GM23248 (cell line): Measurements from ENCODE around the gene LRRN4CL. TPM values are rescaled to one million over a fixed set of nuclear protein-coding genes. Genes with fewer than 3 reads are reported as not detected.

Source experiments
- DNase-seq: peaks from one replicate; pipeline ENCODE4 v3.0.0-alpha.2; 2015
- H2AFZ ChIP-seq: fragments of 200-600 bp; sonication (generic); 2 replicates; pipeline ENCODE4 v1.6.1; 2016; ENCODE audit warnings: antibody characterized with exemption
- H3F3A ChIP-seq: fragments of 200-600 bp; sonication (generic); 2 replicates; pipeline ENCODE4 v1.6.1; 2016; ENCODE audit warnings: mild to moderate bottlenecking, antibody characterized with exemption, mixed run types; ENCODE audit not compliant: insufficient read depth
- H3K27ac ChIP-seq: fragments of 200-600 bp; sonication (generic); 2 replicates; pipeline ENCODE4 v1.5.1; 2016; ENCODE audit warnings: mild to moderate bottlenecking
- H3K27me3 ChIP-seq: fragments of 200-600 bp; sonication (generic); replicated peaks from 2 replicates; pipeline ENCODE4 v1.6.1; 2016; ENCODE audit warnings: mild to moderate bottlenecking; ENCODE audit not compliant: insufficient read depth
- H3K36me3 ChIP-seq: fragments of 200-600 bp; sonication (generic); 2 replicates; pipeline ENCODE4 v1.6.1; 2016; ENCODE audit warnings: low read depth, mild to moderate bottlenecking
- H3K4me1 ChIP-seq: fragments of 200-600 bp; sonication (generic); 2 replicates; pipeline ENCODE4 v1.6.1; 2016; ENCODE audit warnings: mild to moderate bottlenecking; ENCODE audit not compliant: insufficient read depth
- H3K4me2 ChIP-seq: fragments of 200-600 bp; sonication (generic); one replicate; pipeline ENCODE4 v1.6.1; 2016; ENCODE audit warnings: mild to moderate bottlenecking; ENCODE audit not compliant: unreplicated experiment
- H3K4me3 ChIP-seq: fragments of 200-600 bp; sonication (generic); 2 replicates; pipeline ENCODE4 v1.5.1; 2016; ENCODE audit warnings: mild to moderate bottlenecking
- H3K79me2 ChIP-seq: fragments of 200-600 bp; sonication (generic); 2 replicates; pipeline ENCODE4 v1.6.1; 2016; ENCODE audit warnings: mild to moderate bottlenecking; ENCODE audit not compliant: insufficient read depth
- H3K9ac ChIP-seq: fragments of 200-600 bp; sonication (generic); 2 replicates; pipeline ENCODE4 v1.6.1; 2016; ENCODE audit warnings: mild to moderate bottlenecking
- H3K9me2 ChIP-seq: fragments of 200-600 bp; sonication (generic); 2 replicates; pipeline ENCODE4 v1.6.1; 2016; ENCODE audit warnings: mixed run types, mild to moderate bottlenecking, moderate library complexity; ENCODE audit not compliant: insufficient read depth
- H3K9me3 ChIP-seq: fragments of 200-600 bp; sonication (generic); one replicate; pipeline ENCODE4 v1.6.1; 2017; ENCODE audit warnings: low read depth
- H4K20me1 ChIP-seq: fragments of 200-600 bp; sonication (generic); 2 replicates; pipeline ENCODE4 v1.6.0; 2016; ENCODE audit not compliant: insufficient read depth
- EZH2 ChIP-seq: fragments of 200-600 bp; sonication (generic); IDR thresholded peaks from 2 replicates; pipeline ENCODE4 v1.6.1; 2018; ENCODE audit warnings: antibody characterized with exemption, mild to moderate bottlenecking; ENCODE audit not compliant: insufficient read depth, poor library complexity, severe bottlenecking
- EZH2phosphoT487 ChIP-seq: fragments of 200-600 bp; sonication (generic); IDR thresholded peaks from 2 replicates; pipeline ENCODE4 v1.6.1; 2018; ENCODE audit warnings: antibody characterized with exemption, moderate library complexity, mild to moderate bottlenecking, low read depth; ENCODE audit not compliant: insufficient read depth
- WGBS, 2 experiments: methylation state at CpG; one replicate each; pipeline ENCODE4 v1.1.6; 2015 to 2017; ENCODE audit warnings: low lambda C conversion rate in 2 of 2, low coverage in 1 of 2; ENCODE audit errors: missing lambda C conversion rate in 2 of 2; 5-methylcytosine and 5-hydroxymethylcytosine counted together
- in situ Hi-C: fragments of 300-500 bp; cut with MboI; formaldehyde crosslinking; loops from 2 replicates; pipeline ENCODE4 v1.15.0; 2020
- polyA plus RNA-seq: library from polyadenylated mRNA; unstranded; fragments of >200 nt; fragmentation: Nextera tagmentation; extraction: Ambion mirVana; gene quantifications from 2 replicates; pipeline ENCODE4 v1.2.1, GENCODE V29; 2016
- total RNA-seq: library from RNA; depleted of rRNA; stranded (reverse); fragments of >200 nt; shearing (Covaris generic); gene quantifications from 2 replicates; pipeline ENCODE4 v1.2.3, GENCODE V29; 2014

LRRN4CL gene
- total and polyA plus RNA-seq, 2 experiments from 2014 or later = 2.3 to 6.9 TPM

- no peaks in the 10 kb centered on the region for H3K9me3 ChIP-seq
- no peak for DNase-seq
- H3K4me1 ChIP-seq = peaks cover 23% of the 10 kb centered on the region
- no peaks in the 10 kb centered on the region for H3K79me2 ChIP-seq
- peak overlapping the region; percentile 60 for H2AFZ ChIP-seq
- in situ Hi-C loops = loop anchor here (25.0 kb wide), 1 partner anchor 300 kb away; no protein-coding TSS in a partner anchor
- no peaks in the 10 kb centered on the region for H4K20me1 ChIP-seq
- H3K27ac ChIP-seq = no peak overlapping the region
- no peaks in the 10 kb centered on the region for H3K9me2 ChIP-seq
- H3F3A ChIP-seq = peaks cover 23% of the 10 kb centered on the region; the same call in 1 of the 2 replicates
- peak overlapping the region; percentile 65 for H3K9ac ChIP-seq
- peak overlapping the region; percentile 20 for H3K4me3 ChIP-seq
- no peaks in the 10 kb centered on the region for H3K27me3 ChIP-seq
- H3K36me3 ChIP-seq = no peaks in the 10 kb centered on the region
- WGBS, 2 experiments = 41 to 45% methylated on average over 65 to 72 of the region's 74 CpGs
- TF ChIP-seq EZH2 (no peak), EZH2phosphoT487 (no peak)
- peak overlapping the region; percentile 65 for H3K4me2 ChIP-seq
Observed at GRCh38 chr11:62687508-62688396, 1.6 kb downstream of the LRRN4CL start.

- WGBS, 2 experiments = 84 to 89% methylated on average over 7 of the region's 7 CpGs
- no peak for DNase-seq
- Histone ChIP-seq H3K9ac (no peak overlapping the region), H3K4me3 (no peak overlapping the region), H3K27ac (no peak overlapping the region), H4K20me1 (no peaks in the 10 kb centered on the region), H3K36me3 (no peaks in the 10 kb centered on the region), H3K9me3 (no peaks in the 10 kb centered on the region), H3K4me1 (peaks cover 10% of the 10 kb centered on the region), H3K27me3 (no peaks in the 10 kb centered on the region), H3K4me2 (no peak overlapping the region), H3K79me2 (peaks cover 13% of the 10 kb centered on the region), H3K9me2 (no peaks in the 10 kb centered on the region), H2AFZ (no peak overlapping the region), H3F3A (peaks cover 15% of the 10 kb centered on the region)
- in situ Hi-C loops = loop anchor here (25.0 kb wide), 1 partner anchor 295 kb away; no protein-coding TSS in a partner anchor
- no peak for TF ChIP-seq EZH2phosphoT487
- TF ChIP-seq EZH2 = no peak
Observed at GRCh38 chr11:62682518-62682917, 6.8 kb downstream of the LRRN4CL start.

GRCh38 chr11:62680825-62681240 is 8.5 kb downstream of the LRRN4CL start:
- Histone ChIP-seq H3K79me2 (peaks cover 30% of the 10 kb centered on the region), H3K27me3 (no peaks in the 10 kb centered on the region), H3F3A (peaks cover 23% of the 10 kb centered on the region), H2AFZ (peak overlapping the region; percentile 31), H3K36me3 (peaks cover 7% of the 10 kb centered on the region; the same call in 1 of the 2 replicates), H4K20me1 (no peaks in the 10 kb centered on the region), H3K4me1 (peaks cover 10% of the 10 kb centered on the region), H3K4me2 (no peak overlapping the region), H3K4me3 (no peak overlapping the region), H3K27ac (peak overlapping the region; percentile 10), H3K9me2 (no peaks in the 10 kb centered on the region), H3K9ac (no peak overlapping the region), H3K9me3 (no peaks in the 10 kb centered on the region)
- no peak for TF ChIP-seq EZH2phosphoT487
- TF ChIP-seq EZH2 = no peak
- peak; percentile 90 for DNase-seq
- 3 to 5% methylated on average over 4 of the region's 4 CpGs for WGBS, 2 experiments
- in situ Hi-C loops = loop anchor here (25.0 kb wide), 1 partner anchor 294 kb away; no protein-coding TSS in a partner anchor

GRCh38 chr11:62678770-62679696 is 10.3 kb downstream of the LRRN4CL start, which contains the start of gene UBXN1:
UBXN1 (minus strand) TSS chr11:62679073; CDS start chr11:62678923, 150 bp downstream.
- in situ Hi-C loops = loop anchor here (25.0 kb wide), 1 partner anchor 292 kb away; no protein-coding TSS in a partner anchor
- Histone ChIP-seq H4K20me1 (no peaks in the 10 kb centered on the region), H3K9ac (peak within 1 kb of the TSS; percentile 93), H3K9me3 (no peaks in the 10 kb centered on the region), H3K79me2 (peaks cover 48% of the 10 kb centered on the region), H3K4me3 (peak within 1 kb of the TSS; percentile 88), H2AFZ (peak within 1 kb of the TSS; percentile 71), H3F3A (peaks cover 23% of the 10 kb centered on the region), H3K9me2 (no peaks in the 10 kb centered on the region), H3K27me3 (no peaks in the 10 kb centered on the region), H3K27ac (peak within 1 kb of the TSS; percentile 82), H3K36me3 (peaks cover 10% of the 10 kb centered on the region; the same call in 1 of the 2 replicates), H3K4me2 (peak within 1 kb of the TSS; percentile 98), H3K4me1 (peaks cover 10% of the 10 kb centered on the region)
- 0 to 1% methylated on average over 50 to 53 of the region's 55 CpGs for WGBS, 2 experiments
- DNase-seq = peak; percentile 96
- TF ChIP-seq EZH2 = no peak
- peak; percentile 80; the same call in 1 of the 2 replicates for TF ChIP-seq EZH2phosphoT487
